Measurements from ENCODE around the gene CDH1. TPM values are rescaled to one million over a fixed set of nuclear protein-coding genes. Genes with fewer than 3 reads are reported as not detected.
A peak's percentile ranks its signal among the peaks of the same experiment; 100 is the strongest.

CDH1 gene
- total and polyA plus RNA-seq, 2 experiments from 2014 or later = 64.1 to 142 TPM

DNA sequence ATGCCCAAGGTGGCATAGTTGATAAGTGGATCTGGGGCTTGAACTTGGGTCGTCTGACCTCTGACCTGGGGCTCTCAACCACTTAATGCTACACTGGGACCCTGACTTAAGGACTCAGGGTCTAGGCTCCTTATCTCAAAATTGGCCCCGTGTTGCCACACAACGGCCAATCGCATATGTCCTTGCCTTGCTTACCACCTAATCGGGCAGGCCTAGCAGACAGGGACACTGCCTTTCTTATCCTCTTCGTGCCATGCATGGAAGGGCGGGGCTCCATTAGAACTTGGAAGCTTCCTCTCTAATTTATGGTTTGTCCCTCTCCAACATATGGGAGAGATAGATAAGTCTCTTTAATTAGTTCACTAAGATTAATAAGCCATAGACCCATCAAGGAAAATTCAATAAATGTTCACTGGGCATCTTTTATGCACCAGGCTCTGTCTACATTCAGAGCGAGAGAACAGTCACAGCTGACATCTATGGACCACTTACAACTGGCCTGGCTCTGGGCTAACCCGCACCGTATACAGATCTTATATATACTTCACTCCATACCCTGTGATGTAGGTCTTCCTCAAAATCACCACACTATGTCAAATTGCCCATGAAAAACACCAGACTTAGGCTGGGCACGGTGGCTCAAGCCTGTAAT is 35.1 kb downstream of the CDH1 start:
- ATAC-seq = no peak
- Histone ChIP-seq H3K9me2 (ENCODE audit: insufficient read depth) (no peaks in the 10 kb centered on the region), H2AFZ (no peak overlapping the region), H3K4me1 (ENCODE audit: insufficient read depth) (no peaks in the 10 kb centered on the region; the same call in 1 of the 2 replicates), H4K20me1 (replicated peaks; ENCODE audit: insufficient read depth) (peaks cover 11% of the 10 kb centered on the region), H3K79me2 (replicated peaks; ENCODE audit: insufficient read depth) (peaks cover 49% of the 10 kb centered on the region), H3K36me3 (ENCODE audit: insufficient read depth) (no peaks in the 10 kb centered on the region), H3K27ac (ENCODE audit: low read depth) (peak overlapping the region; percentile 39; the same call in 1 of the 2 replicates), H3K4me2 (no peak overlapping the region), H3K4me3 (no peak overlapping the region), H3F3A (replicated peaks; ENCODE audit: low read depth) (0 out of 2 replicates have a peak, but pooled peaks cover 4% of the 10 kb centered on the region), H3K27me3 (ENCODE audit: insufficient read depth) (no peaks in the 10 kb centered on the region)
- no peak overlapping the region for H3K27ac Mint-ChIP-seq
- no peak overlapping the region; the same call in 2 of the 3 replicates for H3K4me3 Mint-ChIP-seq
- H3K4me1 Mint-ChIP-seq = peaks cover 16% of the 10 kb centered on the region
- H3K9me3 Mint-ChIP-seq = no peaks in the 10 kb centered on the region
- no peak for DNase-seq (ENCODE audit: low spot score)
- TF ChIP-seq CREB1 (CRISPR knock-in tag; IDR thresholded peaks at IDR 0.05; ENCODE audit: low read depth) (no peak), ZNF331 (CRISPR knock-in tag; IDR thresholded peaks at IDR 0.05; ENCODE audit: low read depth) (no peak)
- TF ChIP-seq, protein P1, sequence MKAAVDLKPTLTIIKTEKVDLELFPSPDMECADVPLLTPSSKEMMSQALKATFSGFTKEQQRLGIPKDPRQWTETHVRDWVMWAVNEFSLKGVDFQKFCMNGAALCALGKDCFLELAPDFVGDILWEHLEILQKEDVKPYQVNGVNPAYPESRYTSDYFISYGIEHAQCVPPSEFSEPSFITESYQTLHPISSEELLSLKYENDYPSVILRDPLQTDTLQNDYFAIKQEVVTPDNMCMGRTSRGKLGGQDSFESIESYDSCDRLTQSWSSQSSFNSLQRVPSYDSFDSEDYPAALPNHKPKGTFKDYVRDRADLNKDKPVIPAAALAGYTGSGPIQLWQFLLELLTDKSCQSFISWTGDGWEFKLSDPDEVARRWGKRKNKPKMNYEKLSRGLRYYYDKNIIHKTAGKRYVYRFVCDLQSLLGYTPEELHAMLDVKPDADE (IDR thresholded peaks at IDR 0.05) = no peak
- peaks cover 1% of the 10 kb centered on the region for H3K27me3 Mint-ChIP-seq (ENCODE audit: insufficient read depth, low read depth, poor library complexity)
- peaks cover 38% of the 10 kb centered on the region for H3K36me3 Mint-ChIP-seq (ENCODE audit: low read depth)

DNA sequence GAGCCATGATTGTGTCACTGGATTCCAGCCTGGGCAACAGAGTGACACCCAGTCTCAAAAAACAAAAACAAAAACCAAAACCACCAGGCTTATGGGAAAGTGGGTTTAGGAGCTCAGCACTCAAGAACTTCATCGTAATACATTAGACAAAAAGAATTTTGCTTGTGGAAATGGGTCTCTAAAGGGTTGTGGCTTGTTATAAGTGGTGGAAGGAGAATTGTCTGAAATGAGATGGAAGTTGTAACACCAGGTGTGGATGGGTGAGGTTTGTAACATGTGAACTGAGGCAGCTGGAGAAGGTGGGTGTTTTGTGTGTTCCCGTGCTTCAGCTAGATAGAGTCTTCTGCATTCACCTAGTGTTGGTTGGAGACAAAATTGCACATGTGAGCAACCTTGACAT is 35.8 kb downstream of the CDH1 start:
- peaks cover 43% of the 10 kb centered on the region for H3K79me2 ChIP-seq (replicated peaks; ENCODE audit: insufficient read depth)
- peaks cover 8% of the 10 kb centered on the region for H3F3A ChIP-seq (replicated peaks; ENCODE audit: low read depth)
- peaks cover 2% of the 10 kb centered on the region for H3K4me1 ChIP-seq (ENCODE audit: insufficient read depth)
- peaks cover 35% of the 10 kb centered on the region for H3K36me3 Mint-ChIP-seq (ENCODE audit: low read depth)
- H3K27ac Mint-ChIP-seq = no peak overlapping the region
- H3K9me2 ChIP-seq (ENCODE audit: insufficient read depth) = no peaks in the 10 kb centered on the region
- peaks cover 16% of the 10 kb centered on the region for H3K4me1 Mint-ChIP-seq
- H3K4me2 ChIP-seq = no peak overlapping the region
- H3K9me3 Mint-ChIP-seq = no peaks in the 10 kb centered on the region
- DNase-seq (ENCODE audit: low spot score) (no peak), ATAC-seq (no peak)
- no peaks in the 10 kb centered on the region for H3K27me3 ChIP-seq (ENCODE audit: insufficient read depth)
- peaks cover 1% of the 10 kb centered on the region for H3K27me3 Mint-ChIP-seq (ENCODE audit: insufficient read depth, low read depth, poor library complexity)
- H3K4me3 Mint-ChIP-seq = no peak overlapping the region
- no peaks in the 10 kb centered on the region for H3K36me3 ChIP-seq (ENCODE audit: insufficient read depth)
- peaks cover 11% of the 10 kb centered on the region for H4K20me1 ChIP-seq (replicated peaks; ENCODE audit: insufficient read depth)
- H3K27ac ChIP-seq (ENCODE audit: low read depth) = no peak overlapping the region
- H3K4me3 ChIP-seq = no peak overlapping the region
- no peak overlapping the region for H2AFZ ChIP-seq
- TF ChIP-seq NANOG (IDR thresholded peaks at IDR 0.05; ENCODE audit: borderline replicate concordance) = no peak
- TF ChIP-seq JUNB (IDR thresholded peaks at IDR 0.05; ENCODE audit: unreplicated experiment) = no peak
- TF ChIP-seq, protein P1 (IDR thresholded peaks at IDR 0.05) = no peak
- TF ChIP-seq, protein P2, sequence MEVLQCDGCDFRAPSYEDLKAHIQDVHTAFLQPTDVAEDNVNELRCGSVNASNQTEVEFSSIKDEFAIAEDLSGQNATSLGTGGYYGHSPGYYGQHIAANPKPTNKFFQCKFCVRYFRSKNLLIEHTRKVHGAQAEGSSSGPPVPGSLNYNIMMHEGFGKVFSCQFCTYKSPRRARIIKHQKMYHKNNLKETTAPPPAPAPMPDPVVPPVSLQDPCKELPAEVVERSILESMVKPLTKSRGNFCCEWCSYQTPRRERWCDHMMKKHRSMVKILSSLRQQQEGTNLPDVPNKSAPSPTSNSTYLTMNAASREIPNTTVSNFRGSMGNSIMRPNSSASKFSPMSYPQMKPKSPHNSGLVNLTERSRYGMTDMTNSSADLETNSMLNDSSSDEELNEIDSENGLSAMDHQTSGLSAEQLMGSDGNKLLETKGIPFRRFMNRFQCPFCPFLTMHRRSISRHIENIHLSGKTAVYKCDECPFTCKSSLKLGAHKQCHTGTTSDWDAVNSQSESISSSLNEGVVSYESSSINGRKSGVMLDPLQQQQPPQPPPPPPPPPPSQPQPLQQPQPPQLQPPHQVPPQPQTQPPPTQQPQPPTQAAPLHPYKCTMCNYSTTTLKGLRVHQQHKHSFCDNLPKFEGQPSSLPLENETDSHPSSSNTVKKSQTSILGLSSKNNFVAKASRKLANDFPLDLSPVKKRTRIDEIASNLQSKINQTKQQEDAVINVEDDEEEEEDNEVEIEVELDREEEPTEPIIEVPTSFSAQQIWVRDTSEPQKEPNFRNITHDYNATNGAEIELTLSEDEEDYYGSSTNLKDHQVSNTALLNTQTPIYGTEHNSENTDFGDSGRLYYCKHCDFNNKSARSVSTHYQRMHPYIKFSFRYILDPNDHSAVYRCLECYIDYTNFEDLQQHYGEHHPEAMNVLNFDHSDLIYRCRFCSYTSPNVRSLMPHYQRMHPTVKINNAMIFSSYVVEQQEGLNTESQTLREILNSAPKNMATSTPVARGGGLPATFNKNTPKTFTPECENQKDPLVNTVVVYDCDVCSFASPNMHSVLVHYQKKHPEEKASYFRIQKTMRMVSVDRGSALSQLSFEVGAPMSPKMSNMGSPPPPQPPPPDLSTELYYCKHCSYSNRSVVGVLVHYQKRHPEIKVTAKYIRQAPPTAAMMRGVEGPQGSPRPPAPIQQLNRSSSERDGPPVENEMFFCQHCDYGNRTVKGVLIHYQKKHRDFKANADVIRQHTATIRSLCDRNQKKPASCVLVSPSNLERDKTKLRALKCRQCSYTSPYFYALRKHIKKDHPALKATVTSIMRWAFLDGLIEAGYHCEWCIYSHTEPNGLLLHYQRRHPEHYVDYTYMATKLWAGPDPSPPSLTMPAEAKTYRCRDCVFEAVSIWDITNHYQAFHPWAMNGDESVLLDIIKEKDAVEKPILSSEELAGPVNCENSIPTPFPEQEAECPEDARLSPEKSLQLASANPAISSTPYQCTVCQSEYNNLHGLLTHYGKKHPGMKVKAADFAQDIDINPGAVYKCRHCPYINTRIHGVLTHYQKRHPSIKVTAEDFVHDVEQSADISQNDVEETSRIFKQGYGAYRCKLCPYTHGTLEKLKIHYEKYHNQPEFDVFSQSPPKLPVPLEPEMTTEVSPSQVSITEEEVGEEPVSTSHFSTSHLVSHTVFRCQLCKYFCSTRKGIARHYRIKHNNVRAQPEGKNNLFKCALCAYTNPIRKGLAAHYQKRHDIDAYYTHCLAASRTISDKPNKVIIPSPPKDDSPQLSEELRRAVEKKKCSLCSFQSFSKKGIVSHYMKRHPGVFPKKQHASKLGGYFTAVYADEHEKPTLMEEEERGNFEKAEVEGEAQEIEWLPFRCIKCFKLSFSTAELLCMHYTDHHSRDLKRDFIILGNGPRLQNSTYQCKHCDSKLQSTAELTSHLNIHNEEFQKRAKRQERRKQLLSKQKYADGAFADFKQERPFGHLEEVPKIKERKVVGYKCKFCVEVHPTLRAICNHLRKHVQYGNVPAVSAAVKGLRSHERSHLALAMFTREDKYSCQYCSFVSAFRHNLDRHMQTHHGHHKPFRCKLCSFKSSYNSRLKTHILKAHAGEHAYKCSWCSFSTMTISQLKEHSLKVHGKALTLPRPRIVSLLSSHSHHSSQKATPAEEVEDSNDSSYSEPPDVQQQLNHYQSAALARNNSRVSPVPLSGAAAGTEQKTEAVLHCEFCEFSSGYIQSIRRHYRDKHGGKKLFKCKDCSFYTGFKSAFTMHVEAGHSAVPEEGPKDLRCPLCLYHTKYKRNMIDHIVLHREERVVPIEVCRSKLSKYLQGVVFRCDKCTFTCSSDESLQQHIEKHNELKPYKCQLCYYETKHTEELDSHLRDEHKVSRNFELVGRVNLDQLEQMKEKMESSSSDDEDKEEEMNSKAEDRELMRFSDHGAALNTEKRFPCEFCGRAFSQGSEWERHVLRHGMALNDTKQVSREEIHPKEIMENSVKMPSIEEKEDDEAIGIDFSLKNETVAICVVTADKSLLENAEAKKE (CRISPR knock-in tag; IDR thresholded peaks at IDR 0.05) = no peak
- TF ChIP-seq, protein P3, sequence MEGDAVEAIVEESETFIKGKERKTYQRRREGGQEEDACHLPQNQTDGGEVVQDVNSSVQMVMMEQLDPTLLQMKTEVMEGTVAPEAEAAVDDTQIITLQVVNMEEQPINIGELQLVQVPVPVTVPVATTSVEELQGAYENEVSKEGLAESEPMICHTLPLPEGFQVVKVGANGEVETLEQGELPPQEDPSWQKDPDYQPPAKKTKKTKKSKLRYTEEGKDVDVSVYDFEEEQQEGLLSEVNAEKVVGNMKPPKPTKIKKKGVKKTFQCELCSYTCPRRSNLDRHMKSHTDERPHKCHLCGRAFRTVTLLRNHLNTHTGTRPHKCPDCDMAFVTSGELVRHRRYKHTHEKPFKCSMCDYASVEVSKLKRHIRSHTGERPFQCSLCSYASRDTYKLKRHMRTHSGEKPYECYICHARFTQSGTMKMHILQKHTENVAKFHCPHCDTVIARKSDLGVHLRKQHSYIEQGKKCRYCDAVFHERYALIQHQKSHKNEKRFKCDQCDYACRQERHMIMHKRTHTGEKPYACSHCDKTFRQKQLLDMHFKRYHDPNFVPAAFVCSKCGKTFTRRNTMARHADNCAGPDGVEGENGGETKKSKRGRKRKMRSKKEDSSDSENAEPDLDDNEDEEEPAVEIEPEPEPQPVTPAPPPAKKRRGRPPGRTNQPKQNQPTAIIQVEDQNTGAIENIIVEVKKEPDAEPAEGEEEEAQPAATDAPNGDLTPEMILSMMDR (conservative IDR thresholded peaks at IDR 0.05; ENCODE audit: low read depth in 2 of 2) = no peak

Measured in GM23338 (cell line).